ENCODE measurements around the gene TMEM106C.

DNA sequence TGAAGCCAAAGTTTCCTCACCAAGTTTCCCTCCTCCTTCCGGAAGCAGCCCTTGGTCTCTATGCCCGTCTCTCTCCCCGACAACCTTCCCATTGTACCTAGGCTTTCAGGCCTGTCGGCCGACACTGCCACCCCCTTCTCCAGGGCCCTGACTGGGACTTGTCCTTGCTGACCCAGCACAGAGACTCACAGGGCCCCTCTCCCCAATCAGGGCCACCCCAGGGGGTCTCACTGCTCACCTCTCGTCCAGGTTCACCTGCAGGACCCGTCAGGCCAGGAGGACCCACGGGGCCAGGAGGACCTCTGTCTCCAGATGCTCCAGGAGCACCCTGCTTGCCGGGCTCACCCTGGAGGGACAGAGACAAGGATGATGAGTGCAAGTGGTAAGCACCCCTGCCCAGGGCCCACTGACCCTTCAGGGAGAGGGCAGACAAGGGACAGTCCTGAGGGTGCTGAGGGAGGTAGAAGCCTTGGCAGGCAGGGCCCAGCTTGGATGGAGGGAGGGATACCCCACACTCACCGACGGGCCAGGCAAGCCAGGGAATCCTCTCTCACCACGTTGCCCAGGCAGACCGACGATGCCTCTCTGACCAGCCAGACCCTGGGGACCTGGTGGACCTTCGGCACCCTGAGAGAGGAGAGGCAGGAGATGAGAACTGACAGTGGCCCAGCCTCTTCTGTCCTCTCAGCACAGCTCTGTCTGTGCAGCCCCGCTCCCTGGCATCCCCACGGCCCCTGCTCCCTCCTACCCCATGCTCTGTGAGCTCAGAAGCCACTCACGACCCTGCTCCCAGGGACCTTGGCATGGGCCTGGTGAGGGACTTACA, 14.6 kb downstream of the TMEM106C start:
- TF ChIP-seq MXI1 (conservative IDR thresholded peaks at IDR 0.05; ENCODE audit: poor library complexity, severe bottlenecking) (no peak), EZH2 (IDR thresholded peaks at IDR 0.05; ENCODE audit: borderline replicate concordance, insufficient read depth, low read length, poor library complexity, severe bottlenecking) (no peak), CTCF (IDR thresholded peaks at IDR 0.05; ENCODE audit: poor library complexity, severe bottlenecking) (no peak), EP300 (conservative IDR thresholded peaks at IDR 0.05; ENCODE audit: poor library complexity, severe bottlenecking) (no peak), SMC3 (conservative IDR thresholded peaks at IDR 0.05; ENCODE audit: poor library complexity) (no peak)
